ENCODE data around the gene ORC3.
"Not testable (repeated sequence)": the region's sequence is repeated elsewhere in the genome, so short reads cannot be mapped to it uniquely, and the experiment has no call there.

GRCh38 chr6:87703039-87703438 is 113.1 kb downstream of the ORC3 start:
- TF ChIP-seq CTCF, POLR2A (IDR thresholded peaks at IDR 0.05): not testable (repeated sequence)

Measured in adrenal gland (tissue), 5 donors.